H1 (cell line): ENCODE results near the gene CDH22. TPM values are rescaled to one million over a fixed set of nuclear protein-coding genes. Genes with fewer than 3 reads are reported as not detected.

Experiments used
- CTCF ChIA-PET: fragments of 300-600 bp; sonication (Branson Sonifier 250); formaldehyde crosslinking; loops from one replicate; lab custom pipeline; 2021; ENCODE audit not compliant: partially characterized antibody; lab: Charles Lee
- POLR2A ChIA-PET: fragments of 300-600 bp; sonication (Branson Sonifier 250); formaldehyde crosslinking; loops from one replicate; lab custom pipeline; 2021; ENCODE audit warnings: inconsistent platforms; ENCODE audit not compliant: partially characterized antibody; lab: Charles Lee
- DNase-seq, 2 experiments: peaks; one replicate each; pipeline versions ENCODE4 v3.0.0 to v3.0.0-alpha.2; 2010 to 2022; ENCODE audit warnings: low spot score in 2 of 2, low read depth in 1 of 2, mixed read lengths in 1 of 2
- FAIRE-seq: peaks from 2 replicates; lab custom pipeline; 2011; peaks lifted over from hg19 to GRCh38; lab: Jason Lieb, UNC
- H2AFZ ChIP-seq: 2 replicates; pipeline ENCODE4 v1.8.1; 2012; ENCODE audit warnings: low read length, inconsistent platforms
- H2AK5ac ChIP-seq: 2 replicates; pipeline ENCODE4 v1.6.1; 2013; ENCODE audit warnings: low read depth, low read length
- H2BK120ac ChIP-seq: replicated peaks from 2 replicates; pipeline ENCODE3; 2013; ENCODE audit warnings: low read depth, low read length, inconsistent platforms
- H2BK12ac ChIP-seq: 2 replicates; pipeline ENCODE4 v1.6.1; 2013; ENCODE audit warnings: low read depth, low read length
- H2BK15ac ChIP-seq: 2 replicates; pipeline ENCODE4 v1.6.1; 2013; ENCODE audit warnings: low read length
- H2BK20ac ChIP-seq: 2 replicates; pipeline ENCODE4 v1.6.1; 2013; ENCODE audit warnings: low read length
- H2BK5ac ChIP-seq: 2 replicates; pipeline ENCODE4 v1.6.1; 2013; ENCODE audit warnings: low read depth, low read length
- H3K14ac ChIP-seq: 2 replicates; pipeline ENCODE4 v1.6.1; 2013; ENCODE audit warnings: inconsistent platforms; ENCODE audit not compliant: insufficient read length
- H3K18ac ChIP-seq: 2 replicates; pipeline ENCODE4 v1.6.1; 2013; ENCODE audit warnings: low read length; ENCODE audit errors: extremely low read depth
- H3K23ac ChIP-seq: 2 replicates; pipeline ENCODE4 v1.6.1; 2013; ENCODE audit warnings: inconsistent platforms; ENCODE audit not compliant: insufficient read length
- H3K23me2 ChIP-seq: 2 replicates; pipeline ENCODE4 v1.6.1; 2013; ENCODE audit warnings: low read depth, low read length
- H3K27ac ChIP-seq: 2 replicates; pipeline ENCODE4 v1.6.1; 2011; ENCODE audit warnings: low read depth, low read length, inconsistent platforms
- H3K27me3 ChIP-seq, 4 experiments: replicated peaks in 1 of 4; 1 replicate in 1 of 4; 2 replicates in 3 of 4; pipeline versions ENCODE4 v1.6.1 to v1.8.1; 2011 to 2013; ENCODE audit warnings: low read length in 3 of 4, mild to moderate bottlenecking in 3 of 4, inconsistent platforms in 2 of 4, mixed read lengths in 2 of 4, moderate library complexity in 1 of 4; ENCODE audit not compliant: control insufficient read depth in 3 of 4, insufficient read depth in 3 of 4; ENCODE audit errors: extremely low read depth in 1 of 4
- H3K36me3 ChIP-seq, 4 experiments: 2 replicates each; pipeline versions ENCODE4 v1.6.1 to v1.8.1; 2011 to 2013; ENCODE audit warnings: mild to moderate bottlenecking in 4 of 4, low read length in 3 of 4, moderate library complexity in 2 of 4, control low read depth in 1 of 4, inconsistent platforms in 1 of 4; ENCODE audit not compliant: insufficient read depth in 4 of 4, control insufficient read depth in 2 of 4
- H3K4ac ChIP-seq: replicated peaks from 2 replicates; pipeline ENCODE3; 2013; ENCODE audit warnings: low read length, low read depth, mixed read lengths, inconsistent platforms; ENCODE audit not compliant: insufficient read length
- H3K4me1 ChIP-seq, 4 experiments: replicated peaks in 1 of 4; 1 replicate in 1 of 4; 2 replicates in 3 of 4; pipeline versions ENCODE4 v1.6.1 to v1.8.1; 2011 to 2013; ENCODE audit warnings: low read length in 3 of 4, inconsistent platforms in 2 of 4, mixed read lengths in 1 of 4; ENCODE audit not compliant: insufficient read depth in 4 of 4, control insufficient read depth in 3 of 4
- H3K4me2 ChIP-seq, 2 experiments: 2 replicates each; pipeline versions ENCODE4 v1.6.1 to v1.8.1; 2011 to 2013; ENCODE audit warnings: low read depth in 2 of 2, low read length in 2 of 2, control low read depth in 1 of 2, inconsistent platforms in 1 of 2, mild to moderate bottlenecking in 1 of 2; ENCODE audit not compliant: insufficient read depth in 1 of 2
- H3K4me3 ChIP-seq, 4 experiments: fragments of 200-600, 300-600 bp in 1 of 4; sonication (generic), shearing (Covaris generic), sonication (Bioruptor Twin) in 1 of 4; 2 replicates each; pipeline versions ENCODE4 v1.5.1 to v1.8.1; 2011 to 2016; ENCODE audit warnings: low read length in 4 of 4, low read depth in 3 of 4, control low read depth in 2 of 4, inconsistent platforms in 2 of 4, mild to moderate bottlenecking in 2 of 4, mixed read lengths in 1 of 4, moderate library complexity in 1 of 4; ENCODE audit not compliant: insufficient read depth in 2 of 4; ENCODE audit errors: extremely low read depth in 1 of 4
- H3K56ac ChIP-seq: replicated peaks from 2 replicates; pipeline ENCODE3; 2013; ENCODE audit warnings: low read depth, mild to moderate bottlenecking, mixed read lengths, low read length, inconsistent platforms; ENCODE audit not compliant: insufficient read length
- H3K79me1 ChIP-seq: 2 replicates; pipeline ENCODE4 v1.6.1; 2013; ENCODE audit warnings: low read depth, low read length, control low read depth
- H3K79me2 ChIP-seq, 2 experiments: 2 replicates each; pipeline versions ENCODE4 v1.6.1 to v1.8.1; 2012 to 2013; ENCODE audit warnings: low read length in 2 of 2, mild to moderate bottlenecking in 2 of 2, inconsistent platforms in 1 of 2; ENCODE audit not compliant: insufficient read depth in 2 of 2, control insufficient read depth in 1 of 2
- H3K9ac ChIP-seq, 4 experiments: replicated peaks in 1 of 4; 1 replicate in 1 of 4; 2 replicates in 3 of 4; pipeline versions ENCODE4 v1.6.1 to v1.8.1; 2011 to 2013; ENCODE audit warnings: low read depth in 3 of 4, low read length in 3 of 4, control low read depth in 2 of 4, mild to moderate bottlenecking in 2 of 4, moderate library complexity in 2 of 4, inconsistent platforms in 1 of 4; ENCODE audit errors: extremely low read depth in 1 of 4
- H3K9me3 ChIP-seq, 2 experiments: 2 replicates each; pipeline versions ENCODE4 v1.6.1 to v1.8.1; 2012 to 2013; ENCODE audit warnings: mild to moderate bottlenecking in 2 of 2, moderate library complexity in 2 of 2, control low read depth in 1 of 2, inconsistent platforms in 1 of 2, low read depth in 1 of 2, low read length in 1 of 2, mixed read lengths in 1 of 2; ENCODE audit not compliant: insufficient read depth in 2 of 2
- H4K20me1 ChIP-seq, 2 experiments: replicated peaks in 1 of 2; 2 replicates each; pipeline versions ENCODE3 to v1.8.1; 2011 to 2013; ENCODE audit warnings: inconsistent platforms in 2 of 2, low read length in 2 of 2, mild to moderate bottlenecking in 1 of 2; ENCODE audit not compliant: insufficient read depth in 2 of 2, control insufficient read depth in 1 of 2
- H4K5ac ChIP-seq: 2 replicates; pipeline ENCODE4 v1.6.1; 2013; ENCODE audit warnings: low read length, low read depth, mixed read lengths, inconsistent platforms; ENCODE audit not compliant: insufficient read length
- H4K8ac ChIP-seq: 2 replicates; pipeline ENCODE4 v1.8.0; 2013; ENCODE audit warnings: mild to moderate bottlenecking, moderate library complexity, low read length, inconsistent platforms; ENCODE audit not compliant: insufficient read depth; ENCODE audit errors: extremely low read depth
- H4K91ac ChIP-seq: replicated peaks from 2 replicates; pipeline ENCODE3; 2013; ENCODE audit warnings: low read length, mixed read lengths, inconsistent platforms; ENCODE audit not compliant: insufficient read length
- BACH1 ChIP-seq: IDR thresholded peaks from 2 replicates; pipeline ENCODE4 v1.6.1; 2012; ENCODE audit warnings: low read length, improper control_type of control experiment
- BRCA1 ChIP-seq: IDR thresholded peaks from 2 replicates; pipeline ENCODE4 v1.6.1; 2012; ENCODE audit warnings: low read depth, low read length, improper control_type of control experiment
- CBX8 ChIP-seq: fragments of 300-800, 300-1000 bp; sonication (generic); IDR thresholded peaks from 2 replicates; pipeline ENCODE4 v1.7.1; 2016; ENCODE audit warnings: low read depth, low read length, borderline replicate concordance
- CHD1 ChIP-seq: IDR thresholded peaks from 2 replicates; pipeline ENCODE4 v1.6.1; 2012; ENCODE audit warnings: low read depth, low read length, improper control_type of control experiment
- EGR1 ChIP-seq: IDR thresholded peaks from 2 replicates; pipeline ENCODE4 v1.6.1; 2011; ENCODE audit warnings: low read depth, low read length, borderline replicate concordance
- HDAC2 ChIP-seq, 2 experiments: fragments of 300-600 bp in 1 of 2; sonication (generic) in 1 of 2; IDR thresholded peaks; 2 replicates each; pipeline ENCODE4 v1.6.1; 2011 to 2012; ENCODE audit warnings: low read depth in 2 of 2, low read length in 2 of 2, mild to moderate bottlenecking in 2 of 2, moderate library complexity in 2 of 2, borderline replicate concordance in 1 of 2, inconsistent platforms in 1 of 2
- HDAC6 ChIP-seq: IDR thresholded peaks from one replicate; pipeline ENCODE4 v1.7.1; 2012; ENCODE audit warnings: low read depth, mild to moderate bottlenecking, inconsistent platforms, low read length, moderate library complexity
- JUND ChIP-seq: IDR thresholded peaks from 2 replicates; pipeline ENCODE4 v1.6.1; 2011; ENCODE audit warnings: mild to moderate bottlenecking, improper control_type of control experiment, low read length
- POU5F1 ChIP-seq: IDR thresholded peaks from 2 replicates; pipeline ENCODE4 v1.6.1; 2011; ENCODE audit warnings: low read depth, mild to moderate bottlenecking, low read length, moderate library complexity
- ZNF274 ChIP-seq: IDR thresholded peaks from 2 replicates; pipeline ENCODE4 v1.7.0; 2012; ENCODE audit warnings: low read length, borderline replicate concordance; ENCODE audit errors: extremely low read depth
- WGBS, 2 experiments: shearing (Covaris generic) in 1 of 2; methylation state at CpG; one replicate each; pipeline versions ENCODE4 v1.1.6 to v1.1.7; 2013 to 2015; ENCODE audit warnings: low lambda C conversion rate in 2 of 2, mixed read lengths in 2 of 2, inconsistent platforms in 1 of 2, low coverage in 1 of 2, missing lambda C conversion rate in 1 of 2; ENCODE audit not compliant: insufficient replicate concordance in 2 of 2, insufficient coverage in 1 of 2, insufficient read length in 1 of 2; ENCODE audit errors: extremely low coverage in 1 of 2, missing lambda C conversion rate in 1 of 2; 5-methylcytosine and 5-hydroxymethylcytosine counted together
- polyA plus RNA-seq, 7 experiments: library from polyadenylated mRNA; depleted of rRNA in 3 of 7; stranded (reverse) in 5 of 7; unstranded in 2 of 7; fragments of >200 nt in 5 of 7; fragments of 200-250 nt in 2 of 7; gene quantifications; 1 replicate in 5 of 7; 2 replicates in 1 of 7; 4 replicates in 1 of 7; pipeline versions ENCODE4 v1.2.1 to v1.2.3, GENCODE V29; 2011 to 2013; ENCODE audit warnings: missing spikeins in 2 of 7, mixed read lengths in 2 of 7
- total RNA-seq: library from RNA; stranded (reverse); fragmentation: NEBNext Ultra II Directional; extraction: Animal tissue kit (Norgen Biotek cat#: 25700); gene quantifications from 2 replicates; pipeline ENCODE4 v1.2.1, GENCODE V29; 2021

The CDH22 gene
- total and polyA plus RNA-seq, 2 of the 8 experiments (the other 6 are each of a cell fraction or from before 2014, with no cell fraction given): 0.35 to 0.39 TPM

DNA sequence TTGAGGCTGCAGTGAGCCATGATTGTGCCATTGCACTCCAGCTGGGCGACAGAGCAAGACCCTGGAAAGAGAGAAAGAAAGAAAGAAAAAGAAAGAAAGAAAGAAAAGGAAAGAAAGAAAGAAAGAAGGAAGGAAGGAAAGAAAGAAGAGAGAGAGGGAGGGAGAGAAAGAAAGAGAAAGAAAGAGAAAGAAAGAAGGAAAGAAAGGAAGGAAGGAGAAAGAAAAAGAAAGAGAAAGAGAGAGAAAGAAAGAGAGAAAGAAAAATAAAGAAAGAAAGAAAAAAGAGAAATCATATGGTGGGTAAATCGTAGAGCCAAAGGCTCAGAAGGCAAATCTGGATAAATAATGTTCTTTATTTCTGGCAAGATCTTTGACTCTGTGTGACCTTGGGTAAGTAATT is 136.8 kb downstream of the CDH22 start:
- Histone ChIP-seq H3K79me2 (no peaks in the 10 kb centered on the region), H3K27me3 (peaks cover 8 to 33% (median 32%) of the 10 kb centered on the region in 4 experiments), H3K23ac (no peak overlapping the region), H2BK12ac (no peak overlapping the region), H3K4me1 (no peaks in the 10 kb centered on the region; a peak in 1 of 7 replicates), H3K23me2 (peaks cover 2% of the 10 kb centered on the region; the same call in 1 of the 2 replicates), H4K8ac (no peak overlapping the region), H3K36me3 (no peaks in the 10 kb centered on the region), H3K27ac (no peak overlapping the region), H4K91ac (no peak overlapping the region), H2AK5ac (no peak overlapping the region), H2BK15ac (no peak overlapping the region), H3K56ac (no peak overlapping the region), H3K18ac (no peak overlapping the region), H3K9me3 (no peaks in the 10 kb centered on the region), H3K14ac (no peak overlapping the region), H3K9ac (no peak overlapping the region), H2AFZ (no peak overlapping the region), H3K4me3 (no peak overlapping the region), H4K5ac (no peak overlapping the region), H3K79me1 (no peaks in the 10 kb centered on the region), H2BK120ac (no peak overlapping the region), H2BK5ac (no peak overlapping the region), H3K4me2 (no peak overlapping the region), H2BK20ac (no peak overlapping the region), H4K20me1 (peaks cover 0 to 2% of the 10 kb centered on the region in 2 experiments), H3K4ac (no peak overlapping the region)
- FAIRE-seq: no peak
- ChIA-PET CTCF (interaction anchor here (0.8 to 18.5 kb wide), 6 partner anchors 17 to 178 kb away, joined by 3 to 233 read pairs (median 10); no protein-coding TSS in a partner anchor), POLR2A (no interaction called here)
- no peak for DNase-seq
- TF ChIP-seq BRCA1 (no peak), EGR1 (no peak), CHD1 (no peak), BACH1 (no peak), HDAC6 (no peak), CBX8 (no peak), JUND (no peak), ZNF274 (no peak), POU5F1 (no peak), HDAC2 (IDR thresholded peaks at IDR 0.05; ENCODE audit: borderline replicate concordance in 1 of 2, low read depth in 2 of 2, low read length in 2 of 2) (no peak)
- 88% methylated on average over 2 of the region's 2 CpGs; no CpG with 5 or more reads in 1 of the 2 experiments for WGBS, 2 experiments
